Coronary artery (tissue), 2 donors: ENCODE data around the gene MISP.
A peak's percentile ranks its signal among the peaks of the same experiment; 100 is the strongest.

Experiments used
- DNase-seq: peaks from one replicate; pipeline ENCODE4 v3.0.0-alpha.2; 2017; ENCODE audit warnings: low spot score
- H3K27ac ChIP-seq, 2 donors: fragments of 200-600 bp; sonication (generic); one replicate each; pipeline ENCODE4 v1.5.1; 2016 to 2019
- H3K4me3 ChIP-seq: fragments of 200-600 bp; sonication (generic); 2 replicates; pipeline ENCODE4 v1.5.1; 2016; ENCODE audit warnings: mild to moderate bottlenecking, moderate library complexity
- CTCF ChIP-seq: fragments of 200-600 bp; sonication (generic); IDR thresholded peaks from one replicate; pipeline ENCODE4 v1.5.1; 2019; ENCODE audit warnings: antibody characterized with exemption

The MISP gene

GRCh38 chr19:798415-799075 is 47.6 kb downstream of the MISP start:
- DNase-seq = no peak

GRCh38 chr19:799076-799881 is 48.4 kb downstream of the MISP start:
- peak overlapping the region; percentile 94 for H3K4me3 ChIP-seq
- no peak for TF ChIP-seq CTCF
- peak overlapping the region; percentile 33 to 99 for H3K27ac ChIP-seq
- DNase-seq = no peak

More at GRCh38 chr19:798415-799075, 47.6 kb downstream of the MISP start:
- H3K4me3 ChIP-seq = peak overlapping the region; percentile 94
- peak overlapping the region; percentile 98 to 99 for H3K27ac ChIP-seq
- TF ChIP-seq CTCF = no peak

- no peak for TF ChIP-seq CTCF
- H3K27ac ChIP-seq = peak overlapping the region; percentile 54 to 80
- peak overlapping the region; percentile 94 for H3K4me3 ChIP-seq
- no peak for DNase-seq
Measured at GRCh38 chr19:800360-801029, 49.6 kb downstream of the MISP start.

- Histone ChIP-seq H3K27ac (peak overlapping the region; percentile 54 to 80), H3K4me3 (peak overlapping the region; percentile 94)
- TF ChIP-seq CTCF = no peak
- peak; percentile 88 for DNase-seq
Measured at GRCh38 chr19:801030-801860, 50.3 kb downstream of the MISP start.

GRCh38 chr19:801861-802497 is 51.1 kb downstream of the MISP start:
- peak overlapping the region; percentile 29 to 80 for H3K27ac ChIP-seq

More at GRCh38 chr19:801861-802497, 51.1 kb downstream of the MISP start:
- peak overlapping the region; percentile 94 for H3K4me3 ChIP-seq
- DNase-seq = no peak
- no peak for TF ChIP-seq CTCF
